Right ventricle myocardium inferior (tissue), 1 donor: ENCODE measurements around the gene SEC14L1. TPM values are rescaled to one million over a fixed set of nuclear protein-coding genes. Genes with fewer than 3 reads are reported as not detected.

ENCODE experiments used
- ATAC-seq: fragments of 200-7000 bp; cut with Tn5 transposase; one replicate; pipeline ENCODE4 v1.9.1; 2020; ENCODE audit warnings: mild to moderate bottlenecking, moderate library complexity
- DNase-seq: peaks from one replicate; pipeline ENCODE4 v3.0.0; 2021; ENCODE audit errors: missing footprints
- intact Hi-C: fragments of 100-400 bp; cut with DNase I; formaldehyde crosslinking; loops from one replicate; pipeline ENCODE4 v1.11.0; 2022
- total RNA-seq: library from RNA; stranded (reverse); fragmentation: NEBNext Ultra II Directional; extraction: Animal tissue kit (Norgen Biotek cat#: 25700); gene quantifications from one replicate; pipeline ENCODE4 v1.2.1, GENCODE V29; 2021
- donor health status: DM: no; HTN: yes; CAD: no; lungs with severe emphysema.

SEC14L1 gene
- total RNA-seq, 1 donor from 2014 or later: 65.5 TPM

DNA sequence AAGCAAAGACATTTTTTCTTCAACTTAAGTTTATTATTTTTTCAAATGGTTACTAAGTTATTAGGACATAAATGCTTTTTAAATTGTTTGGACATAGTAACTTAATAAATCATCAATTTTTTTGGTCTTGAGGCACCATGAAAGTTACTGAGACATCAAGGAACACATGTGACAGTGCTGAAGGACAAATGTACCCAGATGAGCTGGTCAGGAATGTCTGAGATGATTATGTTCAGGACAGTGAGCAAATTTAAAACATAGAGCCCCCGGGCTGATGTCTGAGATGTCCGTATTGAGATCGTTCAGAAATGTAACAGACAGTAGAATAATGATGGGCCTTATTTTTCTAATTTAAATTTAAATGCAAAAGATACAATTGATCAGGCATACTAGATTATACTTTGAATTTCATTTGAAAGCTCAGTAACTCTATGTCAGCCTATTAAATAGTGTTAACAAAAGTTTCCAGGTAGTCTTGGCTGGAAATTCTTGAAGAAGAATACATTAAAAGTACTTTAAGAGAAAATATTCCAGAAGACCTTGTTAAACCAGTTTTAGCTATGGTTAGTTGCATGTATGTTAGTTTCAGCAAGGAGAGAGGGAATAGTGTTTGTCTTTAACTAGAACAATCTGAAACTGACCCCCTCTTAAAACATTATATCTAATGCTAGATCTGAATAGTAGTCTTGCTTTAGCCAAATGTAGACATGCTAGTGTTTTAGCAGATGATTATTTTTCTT, 36.4 kb downstream of the SEC14L1 start:
- no peak for ATAC-seq
- intact Hi-C loops: no loop called here

DNA sequence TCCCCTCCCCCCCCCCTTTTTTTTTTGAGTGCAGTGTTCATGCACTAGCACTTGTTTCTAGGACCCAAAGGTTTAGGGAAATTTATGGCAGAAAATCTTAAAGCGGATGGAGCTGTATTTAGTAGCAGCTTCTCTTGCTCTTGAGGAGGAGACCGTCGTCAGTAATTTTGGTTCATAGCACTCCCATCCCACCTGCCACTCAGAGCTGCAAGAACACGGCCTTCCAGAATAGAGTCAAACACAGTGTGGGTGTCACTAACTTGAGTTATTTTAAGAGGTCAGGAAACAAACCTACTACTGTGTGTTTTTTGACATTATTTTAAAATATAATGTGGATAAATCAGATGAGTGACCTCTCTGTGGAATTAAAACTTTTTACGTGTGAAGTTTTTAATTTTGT, 37.3 kb downstream of the SEC14L1 start:
- intact Hi-C loops: no loop called here
- DNase-seq: no peak
- no peak for ATAC-seq

More for the DNA sequence above, 36.4 kb downstream of the SEC14L1 start:
- no peak for DNase-seq

DNA sequence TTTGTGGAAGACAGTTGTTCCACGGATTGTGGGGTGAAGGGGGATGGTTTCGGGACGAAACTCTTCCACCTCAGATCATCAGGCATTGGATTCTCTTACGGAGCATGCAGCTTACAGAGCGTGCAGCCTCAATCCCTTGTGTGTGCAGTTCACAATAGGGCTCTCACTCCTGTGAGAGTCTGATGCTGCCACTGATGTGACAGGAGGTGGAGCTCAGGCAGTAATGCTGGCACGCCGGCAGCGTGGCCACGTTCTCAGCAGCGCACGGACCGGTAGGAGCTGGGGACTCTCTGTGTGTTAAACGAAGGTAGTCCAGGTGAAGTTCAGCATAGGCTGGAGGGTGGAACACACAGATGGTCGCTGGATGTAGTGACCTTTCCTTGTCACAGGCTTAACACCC, 37.8 kb downstream of the SEC14L1 start:
- peak; percentile 8 for ATAC-seq
- intact Hi-C loops: no loop called here
- DNase-seq: no peak

DNA sequence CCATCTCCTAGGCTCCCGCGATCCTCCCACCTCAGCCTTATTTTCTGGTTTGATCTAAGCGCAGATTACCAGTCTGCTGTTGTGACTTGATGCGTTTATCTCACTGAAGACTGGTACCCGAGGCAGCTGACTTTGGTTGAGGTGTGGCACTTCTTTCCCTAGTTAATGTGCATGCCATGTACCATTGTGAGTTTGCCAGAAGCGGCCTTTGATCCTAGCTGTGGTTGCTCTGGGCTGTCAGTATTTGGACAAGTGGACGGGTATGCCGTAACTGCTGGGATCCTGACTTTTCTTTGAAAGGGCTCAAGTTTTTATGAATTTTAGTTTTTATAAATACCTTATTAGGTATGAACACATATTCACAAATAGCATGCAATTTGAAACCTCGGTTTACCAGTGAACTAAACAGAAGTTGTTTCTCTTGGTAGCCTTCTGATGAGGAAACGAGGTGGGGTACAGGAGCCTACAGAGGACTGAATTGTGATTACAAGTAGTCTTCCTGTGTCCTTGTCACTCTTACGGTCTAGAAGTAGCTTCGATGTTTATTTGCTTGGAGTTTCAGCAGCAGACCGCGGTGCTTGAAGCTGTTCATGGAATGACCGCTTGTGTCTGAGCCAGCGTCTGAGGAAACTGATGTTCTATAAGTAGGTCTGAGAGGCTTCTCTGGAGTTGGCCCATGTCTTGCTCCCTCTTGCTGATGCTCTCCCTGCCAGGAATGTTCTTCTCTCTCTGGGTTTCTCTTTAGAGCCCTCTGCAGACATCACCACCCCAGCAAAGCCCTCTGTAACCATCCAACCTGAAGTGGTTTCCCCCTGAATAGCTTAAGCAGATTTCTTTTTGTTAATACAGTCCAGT, 40.0 kb downstream of the SEC14L1 start:
- DNase-seq: no peak
- ATAC-seq: no peak
- intact Hi-C loops: no loop called here

DNA sequence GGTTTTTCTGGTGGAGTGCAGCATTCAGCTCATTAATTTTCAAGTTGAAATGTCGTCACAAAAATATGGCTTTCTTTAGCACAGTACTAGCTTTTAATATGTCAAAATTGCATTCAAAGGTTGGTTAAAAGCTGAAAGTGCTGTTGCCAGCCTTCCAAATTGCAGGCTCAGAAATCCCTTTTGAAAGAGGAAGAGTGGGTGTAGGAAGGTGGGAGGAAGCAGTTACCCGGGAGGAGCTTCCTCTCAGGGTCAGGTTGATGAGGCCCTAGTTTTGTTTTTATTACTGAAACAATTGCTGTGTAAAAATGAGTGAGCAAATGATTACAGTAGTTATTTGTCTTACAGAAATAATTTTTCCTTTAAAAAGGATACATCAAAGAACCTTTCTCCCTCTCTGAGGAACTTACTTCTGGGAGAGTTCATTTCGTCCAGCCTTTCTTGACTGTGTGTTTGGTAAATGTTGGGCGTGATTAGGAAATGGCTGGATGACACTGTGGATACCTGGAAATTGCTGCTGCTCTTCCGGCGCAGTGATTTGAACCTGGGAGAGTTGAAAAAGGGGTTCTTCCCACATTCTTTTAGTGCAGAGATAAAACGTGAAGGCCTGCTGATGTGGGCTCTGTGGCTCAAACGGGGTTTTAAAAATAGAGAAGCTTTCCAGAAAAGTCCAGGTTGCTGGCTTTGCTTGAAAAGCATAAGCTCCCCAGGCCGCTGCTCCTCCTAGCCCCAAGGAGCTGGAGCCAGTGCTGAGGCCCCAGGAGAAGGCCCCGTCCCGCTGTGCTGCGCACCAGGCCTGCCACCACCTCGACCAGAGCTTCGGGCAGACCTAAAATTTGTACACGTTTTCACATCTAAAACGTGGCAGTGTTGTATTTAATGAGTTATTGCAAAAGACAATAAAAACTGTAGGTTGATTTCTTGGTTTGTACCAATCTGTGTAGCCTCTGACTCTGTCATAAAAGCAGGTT, 41.7 kb downstream of the SEC14L1 start:
- ATAC-seq (no peak), DNase-seq (no peak)
- intact Hi-C loops: no loop called here

- ATAC-seq (no peak), DNase-seq (no peak)
- intact Hi-C loops: no loop called here
Measured at GRCh38 chr17:77184474-77184873, 43.7 kb downstream of the SEC14L1 start.

DNA sequence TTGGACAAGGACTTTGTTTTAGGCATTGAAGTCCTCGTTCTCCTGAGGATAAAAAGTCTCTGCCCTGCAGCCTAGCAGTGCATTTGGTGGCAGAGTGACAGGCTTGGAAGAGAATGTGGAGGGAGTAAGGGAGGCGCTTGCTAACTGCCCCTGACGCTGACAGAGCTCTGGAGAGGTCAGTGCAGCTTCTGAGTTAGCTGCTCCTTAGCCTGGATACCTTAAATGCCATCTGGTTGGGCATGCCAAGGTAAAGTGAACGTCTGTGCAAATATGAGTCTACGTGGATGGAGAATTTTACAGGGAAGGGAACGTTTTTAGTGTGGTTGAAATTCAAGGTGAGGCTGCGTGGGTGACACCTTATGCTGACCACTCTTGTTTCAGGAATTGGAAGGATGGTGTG, 44.4 kb downstream of the SEC14L1 start:
- intact Hi-C loops: no loop called here

DNA sequence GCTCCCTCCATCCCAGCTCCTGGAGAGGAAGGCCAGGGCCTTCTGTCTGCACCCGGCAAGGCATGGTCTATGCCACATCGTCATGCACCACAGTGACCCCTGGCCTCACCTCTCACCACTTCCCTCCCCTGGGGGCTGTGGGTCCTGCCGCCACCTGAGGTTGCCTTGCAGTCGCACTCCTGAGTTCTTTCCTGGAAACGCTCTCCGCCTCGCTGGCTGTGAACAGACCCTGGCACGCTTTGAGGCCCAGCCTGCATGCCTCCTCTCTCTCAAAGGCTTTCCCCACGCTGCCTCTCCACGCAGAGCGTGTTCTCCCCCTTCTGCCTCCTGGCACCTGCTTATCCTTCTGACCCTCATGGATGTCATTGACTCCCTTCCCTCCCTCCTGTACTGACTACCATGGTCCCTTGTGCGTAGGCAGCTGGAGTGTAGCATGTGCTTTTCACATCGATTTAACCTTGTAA, 45.4 kb downstream of the SEC14L1 start:
- ATAC-seq: peak; percentile 78
- intact Hi-C loops: no loop called here

More for the DNA sequence above, 44.4 kb downstream of the SEC14L1 start:
- no peak for DNase-seq
- ATAC-seq: peak; percentile 78

GRCh38 chr17:77188084-77189066, 47.6 kb downstream of the SEC14L1 start:
- no peak for ATAC-seq
- intact Hi-C loops: no loop called here

More for the DNA sequence above, 45.4 kb downstream of the SEC14L1 start:
- no peak for DNase-seq

DNA sequence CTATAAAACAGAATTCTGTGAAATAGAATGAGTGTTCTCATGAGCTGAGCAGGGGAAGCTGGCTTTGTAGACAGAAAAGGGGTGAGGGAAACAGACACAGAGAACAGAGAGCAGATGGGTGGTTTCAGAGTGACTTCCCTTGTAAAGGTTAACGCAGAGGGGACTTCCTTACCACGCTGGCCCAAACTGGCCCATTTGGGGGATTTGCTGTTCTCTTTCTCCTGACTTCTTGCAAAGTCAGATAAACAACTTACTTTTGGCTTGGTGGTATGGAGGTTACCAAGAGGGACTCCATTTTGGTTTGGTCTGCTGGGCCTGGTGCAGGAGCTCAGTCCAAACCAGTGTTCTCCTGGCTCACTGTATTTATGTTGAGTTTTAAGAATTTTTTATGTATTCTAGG, 48.4 kb downstream of the SEC14L1 start:
- intact Hi-C loops: no loop called here
- DNase-seq (no peak), ATAC-seq (no peak)

More at GRCh38 chr17:77188084-77189066, 47.6 kb downstream of the SEC14L1 start:
- no peak for DNase-seq

DNA sequence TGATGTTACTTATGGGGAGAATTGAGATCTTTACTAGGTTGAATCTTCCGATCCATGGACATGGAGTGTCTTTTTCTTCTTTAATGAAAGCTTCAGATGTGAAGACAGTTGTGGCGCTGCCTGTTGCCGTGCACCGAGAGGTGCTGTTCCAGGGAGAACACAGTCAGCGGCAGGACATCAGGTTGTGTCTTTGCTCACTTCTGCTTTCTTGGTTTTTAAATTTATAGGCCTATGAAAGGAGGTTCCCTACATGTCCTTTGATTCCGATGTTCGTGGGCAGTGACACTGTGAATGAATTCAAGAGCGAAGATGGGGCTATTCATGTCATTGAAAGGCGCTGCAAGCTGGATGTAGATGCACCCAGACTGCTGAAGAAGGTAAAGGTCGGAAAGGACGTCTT, 49.8 kb downstream of the SEC14L1 start:
- intact Hi-C loops: no loop called here
- no peak for DNase-seq
- no peak for ATAC-seq

DNA sequence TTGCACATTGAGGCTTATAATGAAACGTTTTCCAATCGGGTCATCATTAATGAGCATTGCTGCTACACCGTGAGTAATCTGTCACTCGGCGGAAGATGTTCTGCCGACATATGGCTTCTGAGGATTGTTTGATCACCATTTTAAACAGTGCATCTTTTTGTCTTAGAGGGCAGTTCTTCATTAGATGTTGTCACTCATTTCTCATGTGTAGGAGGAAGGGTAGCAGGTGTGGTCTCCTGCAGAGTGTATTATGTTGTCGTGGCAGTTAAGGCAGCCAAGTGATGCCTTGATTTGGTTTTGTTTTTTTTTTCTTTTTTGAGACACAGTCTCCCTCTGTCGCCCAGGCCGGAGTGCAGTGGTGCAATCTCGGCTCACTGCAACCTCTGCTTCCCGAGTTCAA, 50.5 kb downstream of the SEC14L1 start:
- no peak for DNase-seq
- intact Hi-C loops: no loop called here
- no peak for ATAC-seq

- intact Hi-C loops: no loop called here
- DNase-seq (no peak), ATAC-seq (no peak)
Measured at GRCh38 chr17:77193653-77194052, 52.9 kb downstream of the SEC14L1 start.

GRCh38 chr17:77194179-77194578, 53.4 kb downstream of the SEC14L1 start:
- DNase-seq (no peak), ATAC-seq (no peak)
- intact Hi-C loops: no loop called here

GRCh38 chr17:77196251-77196650, 55.5 kb downstream of the SEC14L1 start:
- intact Hi-C loops: no loop called here
- ATAC-seq: no peak
- no peak for DNase-seq

GRCh38 chr17:77197115-77197514, 56.3 kb downstream of the SEC14L1 start:
- intact Hi-C loops: no loop called here
- ATAC-seq (no peak), DNase-seq (no peak)

DNA sequence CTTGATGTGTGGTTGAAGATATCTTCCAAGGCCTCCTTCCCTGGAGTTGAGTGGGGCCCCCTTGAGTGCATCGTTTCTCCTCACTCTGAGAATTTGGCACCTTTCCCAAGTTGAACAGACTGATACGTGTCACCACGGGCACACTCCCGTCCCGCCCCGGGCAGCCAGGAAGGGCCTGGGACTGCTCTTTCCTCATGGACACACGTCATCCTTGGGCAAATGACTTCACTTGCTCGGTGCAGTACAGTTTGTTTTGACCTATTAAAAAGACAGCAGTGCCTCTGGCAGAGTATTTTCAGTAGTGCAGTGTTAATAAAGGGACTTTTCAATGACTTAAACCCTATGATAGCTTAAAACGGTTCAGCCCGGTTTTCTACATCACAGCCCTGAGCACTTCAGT, 59.9 kb downstream of the SEC14L1 start:
- no peak for ATAC-seq
- intact Hi-C loops: no loop called here
- DNase-seq: no peak

GRCh38 chr17:77203436-77203835, 62.7 kb downstream of the SEC14L1 start:
- ATAC-seq: no peak
- intact Hi-C loops: no loop called here

More at GRCh38 chr17:77203436-77203835, 62.7 kb downstream of the SEC14L1 start:
- no peak for DNase-seq
